ENCODE data around the gene LAYN. TPM values are rescaled to one million over a fixed set of nuclear protein-coding genes. Genes with fewer than 3 reads are reported as not detected.

LAYN gene
- total RNA-seq, 1 donor from 2014 or later, result 16.5 TPM

DNA sequence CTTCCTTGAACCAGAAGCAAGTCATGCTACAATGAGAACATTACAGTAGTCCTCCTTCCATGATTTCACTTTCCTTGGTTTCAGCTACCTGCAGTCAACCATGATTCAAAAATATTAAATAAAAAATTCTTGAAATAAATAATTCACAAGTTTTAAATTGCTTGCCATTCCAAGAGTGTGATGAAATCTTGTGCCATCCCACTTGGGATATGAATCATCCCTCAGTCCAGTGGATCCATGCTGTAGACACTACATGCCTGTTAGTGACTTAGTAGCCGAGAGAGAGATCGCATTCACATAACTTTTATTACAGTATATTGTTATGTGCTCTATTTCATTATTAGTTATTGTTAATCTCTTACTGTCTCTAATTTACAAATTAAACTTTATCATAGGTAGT lies 20.0 kb upstream of the LAYN start:
- H3K27ac Mint-ChIP-seq, result no peak overlapping the region
- no peaks in the 10 kb centered on the region for H3K9me3 Mint-ChIP-seq
- intact Hi-C loops (cut with micrococcal nuclease), result loop anchor here (2.0 to 5.0 kb wide), 2 partner anchors 18 to 143 kb away; partner anchors contain the start of gene POU2AF1
- no peak overlapping the region for H3K4me3 Mint-ChIP-seq (ENCODE audit: low read depth)
- no peaks in the 10 kb centered on the region for H3K36me3 Mint-ChIP-seq (ENCODE audit: low read depth)
- H3K27me3 Mint-ChIP-seq (ENCODE audit: low read depth), result peaks cover 1% of the 10 kb centered on the region
- H3K4me1 Mint-ChIP-seq (ENCODE audit: low read depth), result peaks cover 27% of the 10 kb centered on the region
- DNase-seq (ENCODE audit: low spot score), result no peak

DNA sequence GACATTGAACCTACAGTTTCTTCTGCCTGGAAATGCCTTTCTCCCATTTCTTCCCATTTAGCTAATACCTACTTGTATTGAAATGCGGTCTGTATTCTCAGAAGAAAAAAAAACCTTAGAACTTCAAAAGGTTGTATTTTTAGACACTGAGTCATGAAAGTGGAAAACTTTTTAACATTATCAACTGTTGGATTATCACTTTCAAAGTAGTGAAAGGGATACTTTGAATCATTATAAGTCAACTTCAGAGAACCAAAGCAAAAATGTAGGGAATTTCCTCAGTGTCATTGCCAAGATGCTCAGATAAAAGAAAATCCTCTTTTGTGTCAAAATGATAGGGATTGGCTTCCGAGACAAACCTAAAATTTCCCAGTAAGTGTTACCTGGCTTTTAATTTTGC lies 19.4 kb upstream of the LAYN start:
- Mint-ChIP-seq H3K4me3 (ENCODE audit: low read depth) (no peak overlapping the region), H3K4me1 (ENCODE audit: low read depth) (peaks cover 32% of the 10 kb centered on the region), H3K27me3 (ENCODE audit: low read depth) (no peaks in the 10 kb centered on the region), H3K9me3 (no peaks in the 10 kb centered on the region), H3K27ac (no peak overlapping the region), H3K36me3 (ENCODE audit: low read depth) (no peaks in the 10 kb centered on the region)
- no peak for DNase-seq (ENCODE audit: low spot score)
- intact Hi-C loops (cut with micrococcal nuclease), result loop anchor here (2.0 to 5.0 kb wide), 2 partner anchors 18 to 144 kb away; partner anchors contain the start of gene POU2AF1

DNA sequence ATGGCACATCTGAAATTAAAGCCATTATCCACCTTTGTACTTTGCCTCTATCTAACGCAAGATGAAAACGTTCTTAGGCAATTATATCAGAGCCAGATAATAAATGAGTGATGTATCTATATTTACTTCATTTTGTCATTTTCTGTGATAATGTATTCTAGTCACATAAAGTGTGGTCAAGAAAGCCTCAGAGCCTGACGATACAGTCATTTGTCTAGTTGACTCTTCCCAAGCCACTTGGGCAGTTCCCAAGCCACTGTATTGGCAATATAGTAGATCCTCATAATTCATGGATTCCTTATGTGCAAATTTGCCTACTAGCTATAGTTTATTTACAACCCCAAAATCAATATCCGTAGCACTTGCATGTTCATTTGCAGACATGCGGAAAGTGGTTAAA lies 18.1 kb upstream of the LAYN start:
- no peak for DNase-seq (ENCODE audit: low spot score)
- Mint-ChIP-seq H3K27ac (no peak overlapping the region), H3K27me3 (ENCODE audit: low read depth) (no peaks in the 10 kb centered on the region), H3K4me1 (ENCODE audit: low read depth) (peaks cover 40% of the 10 kb centered on the region), H3K4me3 (ENCODE audit: low read depth) (no peak overlapping the region), H3K36me3 (ENCODE audit: low read depth) (no peaks in the 10 kb centered on the region), H3K9me3 (no peaks in the 10 kb centered on the region)
- intact Hi-C loops (cut with micrococcal nuclease), result loop anchor here (5.0 kb wide), 1 partner anchor 145 kb away; the partner anchor contains the start of gene POU2AF1

DNA sequence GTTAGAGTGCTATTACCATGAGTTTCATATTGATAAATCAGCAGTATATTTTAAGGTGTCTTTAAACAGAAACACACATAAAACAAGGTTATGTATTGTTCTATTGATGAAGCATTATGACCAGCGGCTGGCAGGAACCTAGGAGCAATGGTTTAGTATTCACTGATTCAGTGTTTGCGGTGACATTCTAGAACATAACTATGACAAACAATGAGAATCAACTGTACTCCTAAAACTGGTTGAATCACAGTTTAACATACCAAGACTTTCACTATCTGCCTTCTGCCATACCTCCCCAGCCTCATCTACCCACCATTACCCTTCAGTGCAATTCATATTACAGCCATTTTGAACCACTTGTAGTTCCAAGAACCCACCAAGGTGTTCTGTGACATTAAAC lies 17.2 kb upstream of the LAYN start:
- Mint-ChIP-seq H3K36me3 (ENCODE audit: low read depth) (no peaks in the 10 kb centered on the region), H3K27ac (peak overlapping the region; percentile 14), H3K4me1 (ENCODE audit: low read depth) (peaks cover 40% of the 10 kb centered on the region), H3K9me3 (no peaks in the 10 kb centered on the region), H3K4me3 (ENCODE audit: low read depth) (no peak overlapping the region), H3K27me3 (ENCODE audit: low read depth) (no peaks in the 10 kb centered on the region)
- DNase-seq (ENCODE audit: low spot score), result no peak
- intact Hi-C loops (cut with micrococcal nuclease), result loop anchor here (1.0 to 5.0 kb wide), 2 partner anchors 8 to 146 kb away; partner anchors contain the start of gene POU2AF1

DNA sequence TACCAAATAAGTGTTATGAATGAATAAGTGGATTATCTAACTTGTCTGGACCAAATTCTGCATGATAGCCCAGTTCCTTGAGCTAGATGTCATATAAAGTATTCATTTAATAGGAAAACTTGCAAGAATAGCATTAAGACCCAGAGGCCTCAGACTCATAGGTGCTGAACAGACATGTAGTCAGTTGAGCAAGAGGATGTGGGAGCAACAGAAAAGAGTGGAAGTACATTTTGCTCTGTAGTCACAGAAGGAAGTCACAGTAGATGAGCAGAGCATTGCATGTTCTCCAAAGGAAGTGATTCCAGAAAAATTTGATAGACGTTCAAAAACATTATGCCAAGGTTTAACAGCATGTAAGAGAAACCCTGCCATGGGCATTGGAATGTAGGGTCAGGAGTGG lies 16.5 kb upstream of the LAYN start:
- no peak overlapping the region for H3K27ac Mint-ChIP-seq
- intact Hi-C loops (cut with micrococcal nuclease), result loop anchor here (5.0 kb wide), 1 partner anchor 147 kb away; the partner anchor contains the start of gene POU2AF1
- no peak for DNase-seq (ENCODE audit: low spot score)
- no peaks in the 10 kb centered on the region for H3K36me3 Mint-ChIP-seq (ENCODE audit: low read depth)
- H3K9me3 Mint-ChIP-seq, result no peaks in the 10 kb centered on the region
- peaks cover 44% of the 10 kb centered on the region for H3K4me1 Mint-ChIP-seq (ENCODE audit: low read depth)
- no peak overlapping the region for H3K4me3 Mint-ChIP-seq (ENCODE audit: low read depth)
- no peaks in the 10 kb centered on the region for H3K27me3 Mint-ChIP-seq (ENCODE audit: low read depth)

DNA sequence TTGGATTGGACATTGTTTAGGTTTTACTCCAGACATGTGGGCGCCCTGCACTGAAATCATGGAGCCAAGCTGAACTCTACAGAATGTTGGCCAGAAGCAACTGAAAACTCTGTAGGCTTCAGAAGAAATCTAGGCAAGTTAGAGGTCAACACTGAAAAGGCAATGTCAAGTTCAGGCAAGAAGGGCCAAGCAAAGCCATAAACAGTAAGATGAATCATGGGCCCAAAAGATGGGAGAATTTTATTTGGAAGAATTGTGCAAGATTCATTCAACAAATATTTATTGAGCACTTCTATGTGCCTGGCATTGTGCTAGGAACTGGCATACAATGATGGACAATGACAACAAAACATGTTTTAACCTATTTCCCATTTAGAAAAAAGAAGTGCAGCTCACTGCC lies 15.1 kb upstream of the LAYN start:
- Mint-ChIP-seq H3K27ac (no peak overlapping the region), H3K9me3 (no peaks in the 10 kb centered on the region), H3K36me3 (ENCODE audit: low read depth) (no peaks in the 10 kb centered on the region), H3K4me1 (ENCODE audit: low read depth) (peaks cover 46% of the 10 kb centered on the region), H3K4me3 (ENCODE audit: low read depth) (no peak overlapping the region), H3K27me3 (ENCODE audit: low read depth) (no peaks in the 10 kb centered on the region)
- intact Hi-C loops (cut with micrococcal nuclease), result loop anchor here (5.0 kb wide), 1 partner anchor 1073 kb away; no protein-coding TSS in a partner anchor
- DNase-seq (ENCODE audit: low spot score), result no peak

DNA sequence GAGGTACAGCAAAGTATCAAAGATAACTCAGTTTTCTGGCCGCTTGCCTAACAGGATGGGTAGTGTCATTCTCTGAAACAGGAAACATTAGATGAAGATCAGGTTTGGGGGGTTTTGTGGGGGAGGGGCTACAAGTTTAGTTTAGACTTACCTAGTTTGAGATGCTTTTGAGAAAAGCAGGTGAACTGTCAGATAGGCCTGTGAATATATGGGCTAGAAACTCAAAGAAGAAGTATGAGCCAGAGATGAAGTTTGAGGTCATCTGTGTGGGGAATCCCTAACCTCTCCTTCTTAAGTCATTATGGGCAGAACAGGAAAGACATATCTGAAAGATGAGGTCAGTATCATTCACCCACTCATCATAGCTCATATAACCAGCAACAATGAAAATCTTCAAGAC lies 14.0 kb upstream of the LAYN start:
- Mint-ChIP-seq H3K27ac (peak overlapping the region; percentile 49), H3K4me1 (ENCODE audit: low read depth) (peaks cover 42% of the 10 kb centered on the region)
- intact Hi-C loops (cut with micrococcal nuclease), result loop anchor here (2.0 to 5.0 kb wide), 2 partner anchors 14 to 1074 kb away; partner anchors contain the start of gene LAYN

DNA sequence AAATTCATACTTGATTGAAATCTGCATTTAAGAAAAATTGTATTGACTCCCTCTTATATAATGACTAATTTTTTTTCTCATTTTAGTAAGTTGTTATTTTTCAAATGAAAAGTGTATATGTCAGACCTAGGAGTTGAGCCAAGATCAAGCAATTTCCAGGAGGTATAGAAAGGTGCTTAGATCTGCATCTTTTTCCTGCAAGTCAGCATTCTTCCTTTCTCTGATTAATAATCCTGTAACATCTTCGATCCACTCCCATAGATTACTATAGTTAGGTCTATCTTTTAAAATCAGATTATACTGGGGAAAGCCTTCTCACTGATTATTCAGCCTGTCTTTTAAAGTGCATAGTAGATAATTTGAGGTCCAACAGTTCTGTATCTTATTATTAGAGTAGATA lies 13.2 kb upstream of the LAYN start:
- no peaks in the 10 kb centered on the region for H3K27me3 Mint-ChIP-seq (ENCODE audit: low read depth)
- intact Hi-C loops (cut with micrococcal nuclease), result loop anchor here (2.0 to 5.0 kb wide), 2 partner anchors 14 to 1075 kb away; partner anchors contain the start of gene LAYN
- H3K4me3 Mint-ChIP-seq (ENCODE audit: low read depth), result no peak overlapping the region
- H3K27ac Mint-ChIP-seq, result no peak overlapping the region
- DNase-seq (ENCODE audit: low spot score), result no peak
- H3K9me3 Mint-ChIP-seq, result no peaks in the 10 kb centered on the region
- no peaks in the 10 kb centered on the region for H3K36me3 Mint-ChIP-seq (ENCODE audit: low read depth)
- peaks cover 48% of the 10 kb centered on the region for H3K4me1 Mint-ChIP-seq (ENCODE audit: low read depth)

More for the DNA sequence above, 14.0 kb upstream of the LAYN start:
- no peaks in the 10 kb centered on the region for H3K36me3 Mint-ChIP-seq (ENCODE audit: low read depth)
- no peak for DNase-seq (ENCODE audit: low spot score)
- H3K4me3 Mint-ChIP-seq (ENCODE audit: low read depth), result no peak overlapping the region
- H3K27me3 Mint-ChIP-seq (ENCODE audit: low read depth), result no peaks in the 10 kb centered on the region
- no peaks in the 10 kb centered on the region for H3K9me3 Mint-ChIP-seq

DNA sequence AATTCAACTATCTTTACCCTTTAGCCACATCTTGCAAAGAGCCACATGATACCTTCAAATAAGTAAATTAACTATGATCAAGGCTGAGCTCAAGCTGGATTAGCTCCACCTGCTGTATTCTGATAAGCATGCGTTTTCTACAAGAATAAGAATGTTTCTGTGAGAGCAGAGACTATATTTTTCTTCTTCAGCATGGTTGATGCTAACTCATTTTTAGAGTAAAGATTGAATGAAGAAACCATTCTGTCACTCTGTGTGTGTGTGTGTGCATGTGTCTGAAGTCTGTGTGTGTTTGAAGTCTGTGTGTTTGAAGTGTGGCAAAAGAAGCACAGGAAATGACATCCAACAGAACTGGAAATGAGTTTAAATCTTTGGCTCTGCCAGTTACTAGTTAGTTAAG lies 12.0 kb upstream of the LAYN start:
- Mint-ChIP-seq H3K4me1 (ENCODE audit: low read depth) (peaks cover 48% of the 10 kb centered on the region), H3K27ac (peak overlapping the region; percentile 80), H3K36me3 (ENCODE audit: low read depth) (no peaks in the 10 kb centered on the region), H3K27me3 (ENCODE audit: low read depth) (no peaks in the 10 kb centered on the region), H3K9me3 (no peaks in the 10 kb centered on the region), H3K4me3 (ENCODE audit: low read depth) (no peak overlapping the region)
- DNase-seq (ENCODE audit: low spot score), result no peak
- intact Hi-C loops (cut with micrococcal nuclease), result loop anchor here (2.0 to 5.0 kb wide), 2 partner anchors 16 to 1076 kb away; partner anchors contain the start of gene BTG4

DNA sequence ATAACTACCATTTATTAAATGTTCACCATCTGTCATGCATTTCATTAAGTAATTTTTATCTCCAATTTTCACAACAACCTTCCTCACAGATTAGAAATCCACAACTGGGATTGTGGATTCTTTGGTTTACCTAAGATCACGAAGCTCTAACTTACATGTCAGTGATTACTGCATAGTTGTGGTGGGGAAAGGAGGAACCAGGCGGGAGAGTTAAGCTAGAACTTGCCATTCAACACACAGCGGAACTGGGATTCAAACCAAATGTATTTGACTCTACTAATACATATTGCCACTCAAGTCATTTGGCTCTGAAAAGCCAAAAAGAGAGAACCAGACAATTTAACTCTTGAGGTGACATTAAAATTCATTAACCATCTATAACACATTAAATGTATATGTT lies 10.4 kb upstream of the LAYN start:
- DNase-seq (ENCODE audit: low spot score), result no peak
- peaks cover 12% of the 10 kb centered on the region for H3K27me3 Mint-ChIP-seq (ENCODE audit: low read depth)
- no peak overlapping the region for H3K4me3 Mint-ChIP-seq (ENCODE audit: low read depth)
- H3K4me1 Mint-ChIP-seq (ENCODE audit: low read depth), result peaks cover 38% of the 10 kb centered on the region
- H3K36me3 Mint-ChIP-seq (ENCODE audit: low read depth), result no peaks in the 10 kb centered on the region
- intact Hi-C loops (cut with micrococcal nuclease), result no loop called here
- H3K9me3 Mint-ChIP-seq, result no peaks in the 10 kb centered on the region
- H3K27ac Mint-ChIP-seq, result no peak overlapping the region

DNA sequence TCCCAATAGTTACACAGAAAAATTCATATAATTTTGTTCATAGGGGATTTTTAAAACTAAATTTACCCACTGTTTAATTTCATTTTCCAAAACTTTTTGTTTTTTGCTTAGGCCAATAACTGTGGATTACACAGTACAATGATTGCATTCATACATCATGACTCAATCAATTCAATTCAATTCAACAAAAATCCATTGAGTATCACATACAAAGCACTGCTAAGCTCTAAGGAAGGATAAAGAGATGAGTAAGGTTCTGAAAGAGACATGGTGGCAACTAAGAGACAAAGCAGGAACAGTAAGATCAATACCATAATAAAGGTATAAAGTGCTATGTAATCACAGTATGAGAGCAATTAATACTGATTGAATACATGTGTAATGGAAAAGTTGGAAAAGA lies 9.4 kb upstream of the LAYN start:
- peak overlapping the region; percentile 4 for H3K27ac Mint-ChIP-seq
- H3K9me3 Mint-ChIP-seq, result no peaks in the 10 kb centered on the region

DNA sequence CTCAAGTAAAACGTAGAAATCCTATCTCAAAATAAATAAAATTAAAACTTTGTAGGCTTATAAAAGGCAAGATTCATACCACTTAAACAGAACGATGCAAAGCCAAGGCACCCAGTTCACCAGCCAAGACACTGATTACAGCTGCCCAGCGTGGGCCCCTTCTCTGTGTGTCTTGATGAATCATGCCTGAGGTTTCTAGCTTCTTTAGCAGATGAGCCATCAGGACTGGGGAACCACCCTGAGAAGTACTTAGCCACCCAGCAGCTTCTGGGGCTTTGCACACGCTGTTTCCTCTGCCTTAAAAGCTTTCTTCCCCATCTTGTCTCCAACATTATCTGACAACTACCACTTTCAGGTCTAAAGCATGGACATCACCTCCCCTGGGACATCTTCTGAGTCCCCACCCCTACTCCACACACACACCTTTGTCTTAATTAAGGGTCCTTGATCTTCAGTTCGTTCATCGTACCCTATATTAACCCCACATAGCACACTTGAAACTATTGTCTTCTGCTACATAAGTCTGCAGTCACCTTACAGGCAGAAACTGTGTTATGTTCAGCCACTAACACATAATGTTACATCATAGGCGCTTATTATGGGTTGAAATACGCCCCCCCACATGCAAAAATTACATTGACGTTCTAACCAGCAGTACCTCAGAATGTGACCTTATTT lies 8.7 kb upstream of the LAYN start:
- Mint-ChIP-seq H3K4me1 (ENCODE audit: low read depth) (peaks cover 31% of the 10 kb centered on the region), H3K36me3 (ENCODE audit: low read depth) (no peaks in the 10 kb centered on the region), H3K9me3 (no peaks in the 10 kb centered on the region), H3K27ac (peak overlapping the region; percentile 71), H3K27me3 (ENCODE audit: low read depth) (peaks cover 23% of the 10 kb centered on the region), H3K4me3 (ENCODE audit: low read depth) (no peak overlapping the region)
- intact Hi-C loops (cut with micrococcal nuclease), result loop anchor here (1.0 kb wide), 1 partner anchor 9 kb away; no protein-coding TSS in a partner anchor
- no peak for DNase-seq (ENCODE audit: low spot score)

More for the DNA sequence above, 9.4 kb upstream of the LAYN start:
- Mint-ChIP-seq H3K4me1 (ENCODE audit: low read depth) (peaks cover 33% of the 10 kb centered on the region), H3K4me3 (ENCODE audit: low read depth) (no peak overlapping the region), H3K36me3 (ENCODE audit: low read depth) (no peaks in the 10 kb centered on the region), H3K27me3 (ENCODE audit: low read depth) (peaks cover 18% of the 10 kb centered on the region)
- intact Hi-C loops (cut with micrococcal nuclease), result loop anchor here (1.0 kb wide), 1 partner anchor 8 kb away; no protein-coding TSS in a partner anchor
- DNase-seq (ENCODE audit: low spot score), result no peak

DNA sequence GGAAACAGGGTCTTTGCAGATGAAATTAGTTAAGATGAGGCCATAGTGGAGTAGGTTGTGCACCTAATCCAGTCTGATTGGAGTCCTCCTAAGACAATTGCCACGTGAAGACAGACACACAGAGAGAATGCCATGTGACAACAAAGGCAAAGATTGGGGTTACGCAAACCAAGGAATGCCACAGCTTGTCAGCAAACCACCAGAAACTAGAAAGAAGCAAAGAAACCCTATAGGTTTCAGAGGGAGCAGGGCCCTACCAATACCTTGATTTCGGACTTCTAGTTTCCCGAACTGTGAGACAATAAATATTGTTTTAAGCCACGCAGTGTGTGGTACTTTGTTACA lies 8.2 kb upstream of the LAYN start:
- Mint-ChIP-seq H3K4me3 (ENCODE audit: low read depth) (no peak overlapping the region), H3K27ac (peak overlapping the region; percentile 71), H3K36me3 (ENCODE audit: low read depth) (no peaks in the 10 kb centered on the region), H3K27me3 (ENCODE audit: low read depth) (peaks cover 27% of the 10 kb centered on the region), H3K4me1 (ENCODE audit: low read depth) (peaks cover 28% of the 10 kb centered on the region), H3K9me3 (no peaks in the 10 kb centered on the region)
- intact Hi-C loops (cut with micrococcal nuclease), result no loop called here
- no peak for DNase-seq (ENCODE audit: low spot score)
